ENCODE data around the gene ATAT1.

- no peak for TF ChIP-seq CTCF (conservative IDR thresholded peaks at IDR 0.05; ENCODE audit: low read length)
- no peak for TF ChIP-seq EZH2phosphoT487 (IDR thresholded peaks at IDR 0.05; ENCODE audit: borderline replicate concordance, low read depth, low read length)
Measured at GRCh38 chr6:30601815-30602641, 24.6 kb upstream of the ATAT1 start.

Measured in OCI-LY7 (cell line).